ENCODE measurements around the gene CLCN5.

CLCN5 gene

GRCh38 chrX:50072110-50072509, 149.7 kb downstream of the CLCN5 start:
- no peak overlapping the region for H3K27ac ChIP-seq

DNA sequence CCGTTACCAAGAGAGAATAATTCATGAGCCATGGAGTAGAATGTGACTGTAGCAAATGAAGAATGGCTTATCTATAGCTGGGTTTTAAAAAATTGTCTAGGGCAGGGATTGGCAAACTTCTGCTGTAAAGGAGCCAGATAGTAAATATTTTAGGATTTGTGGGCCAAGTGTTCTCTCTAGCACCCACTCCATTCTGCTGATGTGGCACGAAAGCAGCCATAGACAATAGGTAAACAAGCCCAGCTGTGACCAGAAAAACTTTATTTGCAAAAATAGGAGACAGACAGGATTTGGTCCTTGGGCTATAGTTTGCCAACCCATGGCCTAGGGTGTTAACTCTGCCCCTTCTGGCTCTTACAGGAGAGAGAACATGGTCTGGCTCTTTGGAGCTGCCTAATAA, 151.2 kb downstream of the CLCN5 start:
- no peak for DNase-seq (ENCODE audit: low read depth, low spot score)
- no peak overlapping the region for H3K27ac ChIP-seq

More at GRCh38 chrX:50072110-50072509, 149.7 kb downstream of the CLCN5 start:
- DNase-seq (ENCODE audit: low read depth, low spot score): no peak

DNA sequence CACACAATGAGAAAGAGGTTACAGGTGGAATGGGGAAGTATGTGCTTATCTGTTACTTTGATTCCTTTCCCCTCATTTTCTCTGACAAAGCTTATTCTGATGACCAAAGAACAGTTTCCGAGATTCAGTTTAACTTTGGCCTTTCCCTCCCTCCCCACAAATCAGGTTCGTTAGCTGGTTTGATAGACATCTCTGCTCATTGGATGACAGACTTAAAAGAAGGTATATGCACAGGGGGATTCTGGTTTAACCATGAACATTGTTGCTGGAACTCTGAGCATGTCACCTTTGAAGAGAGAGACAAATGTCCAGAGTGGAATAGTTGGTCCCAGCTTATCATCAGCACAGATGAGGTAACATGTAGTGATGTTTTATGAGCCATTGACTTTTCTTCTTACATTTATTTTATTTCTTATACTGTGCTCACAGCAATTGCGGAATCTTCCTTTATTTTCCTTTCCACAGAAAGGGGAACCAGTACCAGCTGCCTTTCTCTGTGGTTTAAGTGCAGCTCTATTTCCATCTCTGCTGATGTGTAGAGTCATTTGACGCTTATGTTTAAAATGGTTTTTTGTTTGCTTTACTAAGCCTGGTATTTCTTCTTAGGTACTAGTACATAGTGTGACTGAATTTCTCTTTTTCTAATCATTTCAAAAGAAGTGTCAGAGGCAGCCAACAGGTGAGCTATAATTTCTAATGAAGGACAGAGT, 153.4 kb downstream of the CLCN5 start:
- DNase-seq (ENCODE audit: low read depth, low spot score): no peak

DNA sequence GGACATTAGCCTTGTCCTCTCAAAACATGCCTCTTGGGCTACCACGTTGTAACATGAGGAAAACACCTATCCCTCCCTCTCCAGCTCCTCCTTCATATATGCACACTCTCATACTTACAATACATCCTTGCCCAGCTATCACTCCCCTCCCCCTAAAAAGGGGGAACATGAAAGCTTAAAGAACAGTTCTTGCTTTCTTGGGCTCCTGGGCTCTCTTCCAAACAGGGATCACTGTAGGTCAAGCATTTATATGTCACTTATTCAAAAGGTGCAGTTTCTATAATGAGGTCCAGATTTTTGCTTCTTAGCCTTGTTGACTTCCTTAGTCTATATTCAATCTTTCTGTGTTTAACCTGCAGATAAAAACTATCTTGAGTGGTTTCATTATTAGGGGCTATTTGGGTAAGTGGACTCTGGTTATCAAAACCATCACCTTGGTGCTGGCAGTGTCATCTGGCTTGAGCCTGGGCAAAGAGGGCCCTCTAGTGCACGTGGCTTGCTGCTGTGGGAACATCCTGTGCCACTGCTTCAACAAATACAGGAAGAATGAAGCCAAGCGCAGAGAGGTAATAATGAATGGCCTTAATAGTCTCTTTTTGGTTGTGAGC, 159.0 kb downstream of the CLCN5 start:
- DNase-seq (ENCODE audit: low read depth, low spot score): no peak
- H3K27ac ChIP-seq: no peak overlapping the region

More for the DNA sequence above, 153.4 kb downstream of the CLCN5 start:
- H3K27ac ChIP-seq: no peak overlapping the region

DNA sequence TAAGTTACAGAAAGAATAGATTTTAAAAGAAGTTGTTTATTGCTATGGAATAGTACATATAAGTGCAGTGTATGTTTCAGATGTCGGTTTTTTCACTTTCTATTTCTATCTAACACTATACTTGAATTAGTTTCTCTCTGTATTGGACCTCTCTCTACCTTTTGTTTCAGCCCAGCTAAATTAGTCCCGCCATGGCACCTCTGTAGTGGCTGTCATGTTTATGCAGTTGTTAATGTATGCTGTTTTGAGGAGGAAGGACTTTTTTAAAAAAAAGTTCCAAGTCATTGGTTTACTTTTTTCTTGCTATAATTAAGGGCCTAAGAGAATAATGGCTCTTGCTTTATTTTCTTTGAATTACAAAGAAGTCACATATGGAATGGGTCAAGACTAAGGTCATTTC, 160.3 kb downstream of the CLCN5 start:
- no peak for DNase-seq (ENCODE audit: low read depth, low spot score)
- no peak overlapping the region for H3K27ac ChIP-seq

- H3K27ac ChIP-seq: no peak overlapping the region
- no peak for DNase-seq (ENCODE audit: low read depth, low spot score)
Observed at GRCh38 chrX:50088645-50089044, 166.2 kb downstream of the CLCN5 start.

- no peak for DNase-seq (ENCODE audit: low read depth, low spot score)
- H3K27ac ChIP-seq: no peak overlapping the region
Observed at GRCh38 chrX:50093625-50094024, 171.2 kb downstream of the CLCN5 start.

DNA sequence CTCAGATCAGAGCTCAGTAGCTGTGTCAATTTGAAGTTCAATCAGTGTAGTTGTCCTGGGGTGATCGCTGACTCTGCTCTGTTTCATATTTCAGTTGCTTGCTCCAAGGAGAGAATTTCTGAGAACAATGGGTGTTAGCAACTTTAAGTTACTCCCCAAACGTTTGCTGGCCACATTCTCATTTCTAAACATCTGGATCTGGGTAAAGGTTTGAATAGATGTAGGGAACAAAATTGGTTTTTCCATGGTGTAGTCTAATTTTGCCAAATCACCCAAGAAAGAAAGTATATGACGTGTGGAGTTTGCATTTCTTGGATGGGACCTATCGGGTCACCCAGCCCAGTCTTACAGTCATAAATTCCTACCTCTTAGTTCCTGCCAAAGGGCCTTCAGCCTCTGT, 174.7 kb downstream of the CLCN5 start:
- no peak overlapping the region for H3K27ac ChIP-seq
- no peak for DNase-seq (ENCODE audit: low read depth, low spot score)

DNA sequence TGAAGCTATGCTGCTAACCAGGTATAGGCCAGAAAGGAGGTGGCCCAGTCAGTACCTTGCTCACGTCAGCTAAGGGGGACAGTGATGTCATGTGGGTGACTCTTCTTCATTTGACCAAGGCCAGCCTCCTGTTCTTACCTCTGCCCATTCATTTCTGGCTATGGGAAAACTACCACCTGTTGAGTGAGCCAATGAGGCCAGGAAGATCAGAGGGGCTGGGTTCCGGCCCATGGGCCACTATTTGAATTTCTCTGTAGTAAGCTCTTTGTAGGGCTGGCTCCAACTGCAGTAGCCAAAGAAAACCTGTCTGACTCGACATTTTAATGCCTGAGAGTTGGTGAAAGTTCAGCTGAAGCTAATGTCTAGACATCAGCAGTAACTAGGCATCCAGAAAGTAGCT, 175.8 kb downstream of the CLCN5 start:
- no peak for DNase-seq (ENCODE audit: low read depth, low spot score)
- H3K27ac ChIP-seq: no peak overlapping the region

DNA sequence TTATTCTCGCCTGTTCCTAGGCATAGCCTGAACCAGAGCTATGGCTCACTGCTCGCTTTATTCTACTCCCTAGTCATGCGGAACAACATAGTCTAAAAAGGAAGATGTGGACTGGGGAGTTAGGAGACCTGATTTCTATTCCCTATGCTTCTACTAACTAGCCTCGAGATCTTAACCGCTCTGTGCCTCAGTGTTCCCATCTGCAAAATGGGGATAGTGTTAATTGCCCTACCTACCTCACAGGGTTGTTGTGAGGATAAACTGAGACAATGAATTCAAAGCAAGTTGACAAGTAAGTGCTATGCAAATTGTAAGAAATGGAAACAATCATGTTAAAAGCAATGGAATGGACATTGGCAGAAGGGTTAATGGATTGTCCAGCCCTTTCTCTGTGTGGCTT, 176.4 kb downstream of the CLCN5 start:
- DNase-seq (ENCODE audit: low read depth, low spot score): no peak
- no peak overlapping the region for H3K27ac ChIP-seq

- DNase-seq (ENCODE audit: low read depth, low spot score): no peak
- H3K27ac ChIP-seq: no peak overlapping the region
Observed at GRCh38 chrX:50099331-50099730, 176.9 kb downstream of the CLCN5 start.

- no peak overlapping the region for H3K27ac ChIP-seq
- no peak for DNase-seq (ENCODE audit: low read depth, low spot score)
Observed at GRCh38 chrX:50100188-50100587, 177.8 kb downstream of the CLCN5 start.

GRCh38 chrX:50103176-50103575, 180.8 kb downstream of the CLCN5 start:
- no peak for DNase-seq (ENCODE audit: low read depth, low spot score)
- H3K27ac ChIP-seq: no peak overlapping the region

DNA sequence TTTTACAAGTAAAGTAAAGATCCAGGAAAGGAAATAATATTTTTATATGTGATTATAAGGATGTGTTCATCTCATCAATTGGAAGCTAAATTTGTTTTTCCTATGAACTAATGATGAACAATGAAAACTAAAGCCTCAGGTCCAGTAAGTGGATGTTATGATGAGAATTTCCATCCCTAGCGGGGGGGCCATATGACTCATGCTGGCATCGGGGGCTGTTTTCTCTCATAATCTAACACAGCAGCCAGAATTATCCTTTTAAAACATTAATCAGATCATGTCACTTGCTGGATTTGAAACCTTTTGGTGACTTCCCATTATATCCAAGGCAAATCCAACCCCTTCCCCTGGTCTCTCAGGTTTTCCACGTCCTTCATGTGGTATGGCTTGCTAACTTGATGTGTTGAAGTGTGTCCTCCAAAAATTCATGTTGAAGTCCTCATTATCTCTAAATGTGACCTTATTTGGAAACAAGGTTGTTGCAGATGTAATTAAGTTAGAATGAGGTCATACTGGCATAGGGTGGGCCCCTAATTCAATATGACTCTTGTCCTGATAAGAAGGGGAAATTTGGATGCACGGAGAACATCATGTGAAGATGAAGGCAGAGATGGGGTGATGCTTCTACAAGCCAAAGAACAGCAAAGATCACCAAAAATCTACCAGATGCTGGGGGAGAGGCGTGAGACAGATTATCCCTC, 181.6 kb downstream of the CLCN5 start:
- no peak for DNase-seq (ENCODE audit: low read depth, low spot score)
- no peak overlapping the region for H3K27ac ChIP-seq

DNA sequence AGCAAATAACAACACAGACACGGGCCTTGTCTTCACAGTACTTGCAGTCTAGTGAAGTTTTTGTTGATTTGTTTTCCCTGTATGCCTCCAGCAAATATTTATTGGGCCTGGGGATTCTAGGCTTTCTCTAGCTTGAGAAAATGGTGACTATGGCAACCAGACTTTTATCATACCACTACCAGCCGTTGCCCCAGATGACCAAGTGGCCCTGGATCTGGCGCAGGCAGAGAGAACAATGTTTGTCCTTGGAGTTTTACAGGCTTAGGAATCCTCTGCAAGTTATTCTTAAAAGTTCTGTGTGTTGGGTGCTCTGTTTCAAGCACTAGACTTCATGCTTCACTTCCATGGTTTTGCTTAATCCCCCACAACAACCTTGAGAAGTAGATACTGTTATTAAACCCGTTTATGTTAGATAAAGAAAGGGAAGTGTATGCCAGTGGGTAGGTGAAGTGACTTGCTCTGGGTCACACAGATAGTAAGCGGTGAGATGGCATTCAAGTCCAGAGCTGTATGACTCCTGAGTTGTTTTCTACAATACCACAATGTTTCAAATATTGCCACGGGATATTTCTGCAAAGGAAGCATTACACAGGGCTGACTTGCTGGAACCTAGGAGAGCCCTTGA, 183.8 kb downstream of the CLCN5 start:
- no peak overlapping the region for H3K27ac ChIP-seq
- no peak for DNase-seq (ENCODE audit: low read depth, low spot score)

GRCh38 chrX:50107470-50107869, 185.1 kb downstream of the CLCN5 start:
- no peak for DNase-seq (ENCODE audit: low read depth, low spot score)

DNA sequence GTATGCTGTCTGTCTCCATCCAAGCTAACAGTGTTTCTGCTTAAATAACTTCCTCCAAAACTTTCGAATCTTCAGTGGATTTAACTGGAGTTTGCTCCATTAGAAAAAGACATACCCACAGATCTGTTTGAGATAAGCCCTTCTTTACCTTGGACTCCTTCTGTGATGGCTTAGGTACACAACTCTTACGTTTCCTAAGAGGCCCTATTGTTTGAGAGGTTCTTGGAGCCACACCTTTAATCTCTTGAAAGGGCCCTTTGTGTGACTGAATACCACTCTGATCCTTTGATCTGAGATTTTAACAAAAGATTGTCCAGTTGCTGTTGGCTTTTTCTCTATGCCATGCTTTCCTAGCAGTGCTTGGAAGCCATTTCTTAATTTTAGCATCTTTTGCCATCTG, 185.9 kb downstream of the CLCN5 start:
- no peak overlapping the region for H3K27ac ChIP-seq
- no peak for DNase-seq (ENCODE audit: low read depth, low spot score)

More at GRCh38 chrX:50107470-50107869, 185.1 kb downstream of the CLCN5 start:
- no peak overlapping the region for H3K27ac ChIP-seq

- H3K27ac ChIP-seq: no peak overlapping the region
- DNase-seq (ENCODE audit: low read depth, low spot score): no peak
Observed at GRCh38 chrX:50111742-50112141, 189.3 kb downstream of the CLCN5 start.

DNA sequence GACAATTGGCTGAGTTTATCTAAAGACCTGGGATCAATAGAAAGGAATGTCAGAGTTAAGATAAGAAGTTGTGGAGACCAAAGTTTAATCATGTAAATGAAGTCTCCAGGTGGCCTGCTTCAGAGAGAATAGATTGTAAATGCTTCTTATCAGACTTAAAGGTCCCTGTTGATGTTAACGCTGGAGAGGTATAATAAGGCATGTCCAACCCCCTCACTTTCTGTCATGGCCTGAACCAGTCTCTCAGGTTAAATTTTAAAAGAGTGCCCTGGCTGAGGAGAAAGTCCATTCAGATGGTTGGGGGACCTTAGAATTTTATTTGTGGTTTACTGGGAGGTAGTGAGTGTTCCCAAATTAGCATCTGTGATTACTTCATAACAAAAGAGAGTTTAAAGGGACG, 191.7 kb downstream of the CLCN5 start:
- no peak for DNase-seq (ENCODE audit: low read depth, low spot score)
- no peak overlapping the region for H3K27ac ChIP-seq

GRCh38 chrX:50115973-50116372, 193.6 kb downstream of the CLCN5 start:
- no peak for DNase-seq (ENCODE audit: low read depth, low spot score)
- no peak overlapping the region for H3K27ac ChIP-seq

DNA sequence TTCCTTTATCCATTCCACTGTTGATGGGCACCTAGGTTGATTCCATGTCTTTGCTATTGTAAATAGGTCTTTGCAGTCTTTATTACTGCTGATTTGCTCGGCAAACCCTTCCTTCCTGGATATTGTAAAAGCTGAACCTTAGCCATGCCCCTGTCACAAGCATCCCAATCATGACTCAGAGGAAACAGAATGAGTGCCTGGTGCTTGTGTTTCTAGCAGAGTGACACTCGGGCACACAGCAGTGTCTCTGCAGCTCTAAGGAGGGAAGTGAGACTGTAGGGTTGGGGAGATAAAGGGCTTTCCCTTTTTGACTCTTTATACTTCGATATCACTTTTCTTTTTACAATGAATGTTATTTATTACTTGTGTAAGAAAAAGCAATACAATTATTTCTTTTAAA, 195.1 kb downstream of the CLCN5 start:
- no peak overlapping the region for H3K27ac ChIP-seq
- DNase-seq (ENCODE audit: low read depth, low spot score): no peak
